Lower leg skin (tissue), 4 donors: ENCODE measurements around the gene EDARADD. TPM values are rescaled to one million over a fixed set of nuclear protein-coding genes. Genes with fewer than 3 reads are reported as not detected.
A peak's percentile ranks its signal among the peaks of the same experiment; 100 is the strongest.

Experiments used
- DNase-seq, 2 donors: peaks; one replicate each; pipeline ENCODE4 v3.0.0-alpha.2; 2019; ENCODE audit warnings: low spot score in 2 of 2
- H3K4me3 ChIP-seq: fragments of 200-600 bp; sonication (generic); 2 replicates; pipeline ENCODE4 v1.5.1; 2017; ENCODE audit warnings: mild to moderate bottlenecking, low read depth; ENCODE audit not compliant: poor library complexity, severe bottlenecking
- POLR2A ChIP-seq, 2 donors: fragments of 450-650 bp; IDR thresholded peaks; one replicate each; pipeline ENCODE4 v1.6.1; 2016 to 2017; ENCODE audit warnings: antibody characterized with exemption in 2 of 2, mild to moderate bottlenecking in 1 of 2, moderate library complexity in 1 of 2
- WGBS, 2 donors: methylation state at CpG; one replicate each; pipeline ENCODE4 v1.1.5; 2018; 5-methylcytosine and 5-hydroxymethylcytosine counted together
- intact Hi-C: fragments of 100-400 bp; cut with DNase I; formaldehyde crosslinking; loops from one replicate; pipeline ENCODE4 v1.15.0; 2023; ENCODE audit warnings: low total_unique reads
- total RNA-seq, 4 donors: library from RNA; depleted of rRNA; stranded (reverse); fragments of >200 nt; gene quantifications; one replicate each; pipeline ENCODE4 v1.1.0, GENCODE V29; 2016
- TF ChIP-seq, protein P1 (sequence below), 3 donors: fragments of 450-650 bp; IDR thresholded peaks; one replicate each; pipeline ENCODE4 v1.5.1; 2016; ENCODE audit warnings: antibody characterized with exemption in 3 of 3, mild to moderate bottlenecking in 3 of 3, moderate library complexity in 2 of 3

Gene EDARADD
- total RNA-seq, 4 donors from 2014 or later = 3.5 to 7.2 (median 4.5) TPM

DNA sequence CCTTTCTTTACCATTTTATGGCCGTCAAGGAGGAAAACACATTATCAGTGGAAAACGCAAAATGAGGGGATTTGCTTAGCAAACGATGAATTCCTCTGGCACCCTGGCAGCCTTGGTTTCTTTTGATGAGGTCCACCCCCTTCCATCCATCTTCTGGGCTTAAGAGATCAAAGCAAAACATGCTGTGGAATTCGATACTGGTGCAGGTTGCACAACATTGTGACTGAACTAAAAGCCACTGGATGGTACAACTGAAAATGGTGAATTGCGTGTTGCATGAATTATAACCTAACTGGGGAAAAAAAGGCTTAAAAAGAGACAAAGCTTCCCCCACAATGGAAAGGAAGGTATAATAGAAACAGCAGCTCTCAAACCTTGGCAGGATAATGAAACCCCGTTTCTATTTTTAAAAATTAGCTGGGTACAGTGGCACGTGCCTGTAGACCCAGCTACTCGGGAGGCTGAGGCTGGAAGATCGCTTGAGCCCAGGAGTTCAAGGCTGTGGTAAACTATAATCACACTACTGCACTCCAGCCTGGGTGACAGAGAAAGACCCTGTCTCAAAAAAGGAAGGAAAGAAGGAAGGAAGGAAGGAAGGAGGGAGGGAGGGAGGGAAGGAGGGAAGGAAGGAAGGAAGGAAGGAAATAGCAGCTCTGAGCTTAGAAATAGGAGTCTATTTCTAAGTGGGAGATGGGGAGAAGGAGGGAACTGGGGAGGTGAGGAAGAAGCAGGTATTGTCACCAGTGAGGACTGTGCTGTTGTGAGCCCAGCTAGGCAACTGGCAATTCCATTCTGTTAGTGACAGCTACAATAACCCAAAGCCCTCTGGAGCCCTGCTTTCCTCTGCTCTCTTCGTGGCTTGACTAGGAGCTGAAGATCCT, 100.7 kb downstream of the EDARADD start:
- DNase-seq = no peak
- intact Hi-C loops = loop anchor here (5.0 kb wide), 1 partner anchor 383 kb away; no protein-coding TSS in a partner anchor

DNA sequence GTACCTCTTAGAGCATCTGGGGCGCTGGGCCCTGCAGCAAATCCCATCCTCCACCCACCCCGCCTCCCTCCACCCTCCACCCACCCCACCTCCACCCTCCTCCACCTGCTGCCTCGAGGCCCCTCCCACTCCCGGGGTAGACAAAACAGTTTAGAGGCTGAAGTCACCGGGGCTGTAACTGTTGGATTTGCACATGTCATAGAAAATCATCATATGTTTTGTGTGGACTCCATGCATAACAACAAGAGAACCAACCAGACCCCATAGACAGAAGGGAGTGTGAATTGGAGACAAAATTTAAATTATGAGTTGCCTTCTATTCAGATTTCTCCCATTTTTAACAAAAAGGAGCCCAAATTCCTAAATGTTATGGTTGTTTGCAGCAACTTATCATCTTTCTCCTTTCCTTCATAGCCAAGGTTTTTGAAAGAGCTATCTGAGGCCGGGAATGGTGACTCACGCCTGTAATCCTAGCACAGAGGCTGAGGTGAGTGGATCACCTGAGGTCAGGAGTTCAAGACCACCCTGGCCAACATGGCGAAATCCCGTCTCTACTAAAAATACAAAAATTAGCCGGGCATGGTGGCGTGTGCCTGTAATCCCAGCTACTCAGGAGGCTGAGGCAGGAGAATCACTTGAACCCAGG, 101.5 kb downstream of the EDARADD start:
- peak in 1 of 2 donors; percentile 39 for DNase-seq
- intact Hi-C loops = no loop called here
- no peak for TF ChIP-seq POLR2A (IDR thresholded peaks at IDR 0.05)
- TF ChIP-seq, protein P1, sequence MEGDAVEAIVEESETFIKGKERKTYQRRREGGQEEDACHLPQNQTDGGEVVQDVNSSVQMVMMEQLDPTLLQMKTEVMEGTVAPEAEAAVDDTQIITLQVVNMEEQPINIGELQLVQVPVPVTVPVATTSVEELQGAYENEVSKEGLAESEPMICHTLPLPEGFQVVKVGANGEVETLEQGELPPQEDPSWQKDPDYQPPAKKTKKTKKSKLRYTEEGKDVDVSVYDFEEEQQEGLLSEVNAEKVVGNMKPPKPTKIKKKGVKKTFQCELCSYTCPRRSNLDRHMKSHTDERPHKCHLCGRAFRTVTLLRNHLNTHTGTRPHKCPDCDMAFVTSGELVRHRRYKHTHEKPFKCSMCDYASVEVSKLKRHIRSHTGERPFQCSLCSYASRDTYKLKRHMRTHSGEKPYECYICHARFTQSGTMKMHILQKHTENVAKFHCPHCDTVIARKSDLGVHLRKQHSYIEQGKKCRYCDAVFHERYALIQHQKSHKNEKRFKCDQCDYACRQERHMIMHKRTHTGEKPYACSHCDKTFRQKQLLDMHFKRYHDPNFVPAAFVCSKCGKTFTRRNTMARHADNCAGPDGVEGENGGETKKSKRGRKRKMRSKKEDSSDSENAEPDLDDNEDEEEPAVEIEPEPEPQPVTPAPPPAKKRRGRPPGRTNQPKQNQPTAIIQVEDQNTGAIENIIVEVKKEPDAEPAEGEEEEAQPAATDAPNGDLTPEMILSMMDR (IDR thresholded peaks at IDR 0.05) = no peak
- no peak overlapping the region for H3K4me3 ChIP-seq
- 58 to 60% methylated on average over 11 of the region's 11 CpGs for WGBS, 2 donors

More for the DNA sequence above, 100.7 kb downstream of the EDARADD start:
- TF ChIP-seq, protein P1 (IDR thresholded peaks at IDR 0.05) = no peak
- 35 to 39% methylated on average over 10 of the region's 10 CpGs for WGBS, 2 donors
- no peak overlapping the region for H3K4me3 ChIP-seq

DNA sequence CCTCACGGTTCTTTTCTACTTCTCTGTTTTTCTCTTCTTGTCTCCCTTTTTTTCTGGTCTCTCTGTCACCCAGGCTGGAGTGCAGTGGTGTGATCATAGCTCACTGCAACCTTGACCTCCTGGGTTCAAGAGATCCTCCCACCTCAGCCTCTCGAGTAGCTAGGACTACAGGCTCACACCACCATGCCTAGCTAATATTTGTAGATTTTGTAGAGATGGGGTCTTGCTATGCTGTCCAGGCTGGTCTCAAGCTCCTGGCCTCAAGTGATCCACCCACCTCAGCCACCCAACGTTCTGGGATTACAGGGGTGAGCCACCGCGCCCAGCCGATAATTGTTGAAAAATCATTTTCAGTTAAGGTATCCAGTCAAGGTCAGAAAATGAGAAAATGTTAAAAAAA, 103.8 kb downstream of the EDARADD start:
- DNase-seq = peak in 1 of 2 donors; percentile 15
- intact Hi-C loops = no loop called here

DNA sequence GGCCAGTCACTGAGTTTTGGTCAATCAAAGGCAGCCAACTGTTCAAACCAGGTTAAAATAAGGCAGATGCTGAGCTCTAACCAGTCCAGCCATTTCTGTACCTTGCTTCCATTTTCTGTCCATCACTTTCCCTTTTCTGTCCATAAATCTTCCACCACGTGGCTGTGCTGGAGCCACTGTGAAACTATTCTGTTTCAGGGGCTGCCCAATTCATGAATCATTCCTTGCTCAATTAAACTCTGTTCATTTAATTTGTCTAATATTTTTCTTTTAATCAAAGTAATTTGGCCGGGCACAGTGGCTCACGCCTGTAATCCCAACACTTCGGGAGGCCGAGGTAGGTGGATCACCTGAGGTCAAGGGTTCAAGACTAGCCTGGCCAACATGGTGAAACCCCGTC, 107.0 kb downstream of the EDARADD start:
- 84 to 86% methylated on average over 6 of the region's 6 CpGs for WGBS, 2 donors
- intact Hi-C loops = no loop called here
- TF ChIP-seq, protein P1 (IDR thresholded peaks at IDR 0.05) = no peak
- no peak for TF ChIP-seq POLR2A (IDR thresholded peaks at IDR 0.05)

More for the DNA sequence above, 103.8 kb downstream of the EDARADD start:
- H3K4me3 ChIP-seq = no peak overlapping the region
- WGBS, 2 donors = 61 to 70% methylated on average over 6 of the region's 6 CpGs
- TF ChIP-seq, protein P1 (IDR thresholded peaks at IDR 0.05) = no peak
- TF ChIP-seq POLR2A (IDR thresholded peaks at IDR 0.05) = no peak

DNA sequence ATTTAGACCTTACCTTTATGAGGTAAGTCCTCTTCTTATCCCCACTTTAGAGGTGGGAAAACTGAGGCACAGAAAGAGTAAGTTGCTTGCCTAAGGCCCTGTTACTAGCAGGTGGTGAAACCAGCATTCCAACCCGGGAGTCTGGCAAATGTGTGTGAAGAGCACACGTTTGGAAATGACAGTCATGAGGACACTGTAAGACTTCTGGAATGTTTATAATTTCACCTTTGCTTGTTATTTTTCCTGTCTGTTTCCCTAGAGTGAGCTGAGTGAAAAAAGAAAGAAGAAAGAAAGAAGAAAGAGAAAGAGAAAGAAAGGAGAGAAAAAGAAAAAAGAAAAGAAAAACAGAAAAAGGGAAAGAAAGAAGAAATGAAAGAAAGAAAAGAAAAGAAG, 108.5 kb downstream of the EDARADD start:
- 23 to 24% methylated on average over 2 of the region's 2 CpGs for whole genome bisulfite sequencing, 2 donors
- H3K4me3 ChIP-seq = no peak overlapping the region
- TF ChIP-seq, protein P1 (IDR thresholded peaks at IDR 0.05) = no peak
- TF ChIP-seq POLR2A (IDR thresholded peaks at IDR 0.05) = no peak
- DNase-seq = no peak
- intact Hi-C loops = no loop called here

More for the DNA sequence above, 107.0 kb downstream of the EDARADD start:
- no peak for DNase-seq
- no peak overlapping the region for H3K4me3 ChIP-seq
